CD8-positive, alpha-beta memory T cell (primary cell): Measurements from ENCODE around the gene ST7. TPM values are rescaled to one million over a fixed set of nuclear protein-coding genes. Genes with fewer than 3 reads are reported as not detected.
"Not testable (repeated sequence)": the region's sequence is repeated elsewhere in the genome, so short reads cannot be mapped to it uniquely, and the experiment has no call there.

ENCODE experiments used
- CTCF ChIA-PET: fragments of 350-600 bp; sonication (Branson Sonifier 250); formaldehyde crosslinking; loops from one replicate; lab custom pipeline; 2021; ENCODE audit warnings: antibody characterized with exemption; lab: Charles Lee
- POLR2A ChIA-PET: fragments of 350-600 bp; sonication (Branson Sonifier 250); formaldehyde crosslinking; loops from one replicate; lab custom pipeline; 2021; ENCODE audit warnings: antibody characterized with exemption; lab: Charles Lee
- DNase-seq, 5 donors: peaks; one replicate each; pipeline versions ENCODE4 v3.0.0 to v3.0.0-alpha.2; 2020 to 2022; ENCODE audit warnings: mixed read lengths in 1 of 5
- H3K27ac ChIP-seq: one replicate; pipeline ENCODE4 v1.7.0; 2013; ENCODE audit warnings: low read depth, mild to moderate bottlenecking, low read length, moderate library complexity
- H3K27me3 ChIP-seq: 2 replicates; pipeline ENCODE4 v1.7.0; 2013; ENCODE audit warnings: low read length, mild to moderate bottlenecking; ENCODE audit not compliant: insufficient read depth, poor library complexity, severe bottlenecking
- H3K36me3 ChIP-seq: 2 replicates; pipeline ENCODE4 v1.7.0; 2013; ENCODE audit warnings: mild to moderate bottlenecking, low read length, moderate library complexity; ENCODE audit not compliant: insufficient read depth
- H3K4me1 ChIP-seq: 2 replicates; pipeline ENCODE4 v1.7.0; 2013; ENCODE audit warnings: mild to moderate bottlenecking, low read length, moderate library complexity; ENCODE audit not compliant: insufficient read depth
- H3K4me3 ChIP-seq: 2 replicates; pipeline ENCODE4 v1.7.0; 2013; ENCODE audit warnings: mild to moderate bottlenecking, low read length
- H3K9me3 ChIP-seq: 2 replicates; pipeline ENCODE4 v1.7.0; 2013; ENCODE audit warnings: mild to moderate bottlenecking, low read length
- H3K27ac Mint-ChIP-seq, 8 donors: one replicate each; pipeline ENCODE4 v1.8.0; 2020 to 2021; ENCODE audit warnings: mixed read lengths in 8 of 8, mild to moderate bottlenecking in 6 of 8, inconsistent platforms in 3 of 8, moderate library complexity in 3 of 8
- H3K27me3 Mint-ChIP-seq, 2 donors: one replicate each; pipeline ENCODE4 v1.8.0; 2020 to 2021; ENCODE audit warnings: mixed read lengths in 2 of 2, mild to moderate bottlenecking in 1 of 2, moderate library complexity in 1 of 2
- H3K36me3 Mint-ChIP-seq, 3 donors: one replicate each; pipeline ENCODE4 v1.8.0; 2020 to 2021; ENCODE audit warnings: mixed read lengths in 3 of 3, inconsistent platforms in 1 of 3, mild to moderate bottlenecking in 1 of 3
- H3K4me1 Mint-ChIP-seq, 3 donors: one replicate each; pipeline ENCODE4 v1.8.0; 2020 to 2021; ENCODE audit warnings: mixed read lengths in 3 of 3, inconsistent platforms in 1 of 3, mild to moderate bottlenecking in 1 of 3
- H3K4me3 Mint-ChIP-seq, 7 donors: one replicate each; pipeline ENCODE4 v1.8.0; 2020 to 2021; ENCODE audit warnings: mixed read lengths in 7 of 7, mild to moderate bottlenecking in 6 of 7, moderate library complexity in 4 of 7, inconsistent platforms in 2 of 7
- H3K9me3 Mint-ChIP-seq, 5 donors: one replicate each; pipeline ENCODE4 v1.8.0; 2020 to 2022; ENCODE audit warnings: mixed read lengths in 5 of 5, mild to moderate bottlenecking in 3 of 5, moderate library complexity in 2 of 5, inconsistent platforms in 1 of 5
- polyA plus RNA-seq: library from polyadenylated mRNA; unstranded; fragments of 300-500 nt; fragmentation: Illumina TruSeq; gene quantifications from one replicate; pipeline ENCODE4 v1.2.3, GENCODE V29; 2021
- total RNA-seq, 2 experiments: library from RNA; stranded (reverse); gene quantifications; one replicate each; pipeline ENCODE4 v1.2.3, GENCODE V29; 2021

ST7 gene
- total and polyA plus RNA-seq, 3 experiments from 2014 or later: 7.9 to 14.2 (median 12.7) TPM

GRCh38 chr7:116971869-116972268 lies 18.6 kb downstream of the ST7 start:
- no peaks in the 10 kb centered on the region for H3K4me1 ChIP-seq
- no peaks in the 10 kb centered on the region for H3K9me3 ChIP-seq
- ChIA-PET CTCF (interaction anchor here (1.0 kb wide), 1 partner anchor 41 kb away, joined by 3 read pairs; no protein-coding TSS in a partner anchor), POLR2A (no interaction called here)
- H3K27me3 ChIP-seq: no peaks in the 10 kb centered on the region
- Mint-ChIP-seq H3K36me3 (no peaks in the 10 kb centered on the region), H3K9me3 (no peaks in the 10 kb centered on the region), H3K4me3 (no peak overlapping the region), H3K4me1 (peaks cover 0 to 4% (median 2%) of the 10 kb centered on the region in 3 donors), H3K27me3 (peaks cover 0 to 6% of the 10 kb centered on the region in 2 donors), H3K27ac (no peak overlapping the region)
- peak overlapping the region; percentile 29 for H3K27ac ChIP-seq
- no peak overlapping the region for H3K4me3 ChIP-seq
- no peaks in the 10 kb centered on the region for H3K36me3 ChIP-seq
- no peak for DNase-seq

GRCh38 chr7:116975024-116975423 lies 21.7 kb downstream of the ST7 start:
- POLR2A ChIA-PET, H3K4me1 Mint-ChIP-seq, CTCF ChIA-PET: not testable (repeated sequence)

GRCh38 chr7:116977172-116977571 lies 23.9 kb downstream of the ST7 start:
- CTCF ChIA-PET: no interaction called here
- POLR2A ChIA-PET: no interaction called here
- H3K36me3 Mint-ChIP-seq: peaks cover 0 to 1% (median 0%) of the 10 kb centered on the region in 3 donors
- H3K4me3 Mint-ChIP-seq: no peak overlapping the region
- H3K27ac ChIP-seq: no peak overlapping the region
- no peaks in the 10 kb centered on the region for H3K4me1 Mint-ChIP-seq
- no peaks in the 10 kb centered on the region for H3K27me3 ChIP-seq
- no peaks in the 10 kb centered on the region for H3K4me1 ChIP-seq
- no peak overlapping the region for H3K4me3 ChIP-seq
- H3K36me3 ChIP-seq: no peaks in the 10 kb centered on the region
- no peaks in the 10 kb centered on the region for H3K27me3 Mint-ChIP-seq
- H3K9me3 ChIP-seq: no peaks in the 10 kb centered on the region
- no peak overlapping the region for H3K27ac Mint-ChIP-seq
- DNase-seq: no peak
- H3K9me3 Mint-ChIP-seq: no peaks in the 10 kb centered on the region

More at GRCh38 chr7:116975024-116975423, 21.7 kb downstream of the ST7 start:
- not testable (repeated sequence) for H3K36me3 ChIP-seq, H3K27ac Mint-ChIP-seq, H3K9me3 Mint-ChIP-seq, H3K27me3 Mint-ChIP-seq, H3K27ac ChIP-seq, H3K9me3 ChIP-seq, DNase-seq, H3K4me3 Mint-ChIP-seq, H3K27me3 ChIP-seq, H3K4me1 ChIP-seq, H3K4me3 ChIP-seq, H3K36me3 Mint-ChIP-seq

GRCh38 chr7:116978006-116978405 lies 24.7 kb downstream of the ST7 start:
- CTCF ChIA-PET: interaction anchor here (2.3 kb wide), 1 partner anchor 10 kb away, joined by 7 read pairs; no protein-coding TSS in a partner anchor
- Mint-ChIP-seq H3K27me3 (no peaks in the 10 kb centered on the region), H3K27ac (no peak overlapping the region), H3K4me3 (no peak overlapping the region), H3K4me1 (no peaks in the 10 kb centered on the region), H3K9me3 (no peaks in the 10 kb centered on the region), H3K36me3 (peaks cover 0 to 1% (median 0%) of the 10 kb centered on the region in 3 donors)
- no peak for DNase-seq
- Histone ChIP-seq H3K4me1 (no peaks in the 10 kb centered on the region), H3K9me3 (no peaks in the 10 kb centered on the region), H3K27ac (no peak overlapping the region), H3K4me3 (no peak overlapping the region), H3K36me3 (no peaks in the 10 kb centered on the region), H3K27me3 (no peaks in the 10 kb centered on the region)
- POLR2A ChIA-PET: no interaction called here

GRCh38 chr7:116979430-116979829 lies 26.1 kb downstream of the ST7 start:
- Mint-ChIP-seq H3K27ac (no peak overlapping the region), H3K36me3 (peaks cover 0 to 1% (median 0%) of the 10 kb centered on the region in 3 donors), H3K4me1 (no peaks in the 10 kb centered on the region), H3K9me3 (no peaks in the 10 kb centered on the region), H3K27me3 (no peaks in the 10 kb centered on the region), H3K4me3 (no peak overlapping the region)
- Histone ChIP-seq H3K27ac (no peak overlapping the region), H3K9me3 (no peaks in the 10 kb centered on the region), H3K4me1 (no peaks in the 10 kb centered on the region), H3K4me3 (no peak overlapping the region), H3K36me3 (no peaks in the 10 kb centered on the region), H3K27me3 (no peaks in the 10 kb centered on the region)
- POLR2A ChIA-PET: no interaction called here
- no peak for DNase-seq
- CTCF ChIA-PET: interaction anchor here (2.3 kb wide), 1 partner anchor 9 kb away, joined by 7 read pairs; no protein-coding TSS in a partner anchor

GRCh38 chr7:116980354-116980753 lies 27.1 kb downstream of the ST7 start:
- H3K9me3 Mint-ChIP-seq: no peaks in the 10 kb centered on the region
- no peak overlapping the region for H3K4me3 Mint-ChIP-seq
- peaks cover 0 to 1% (median 0%) of the 10 kb centered on the region in 3 donors for H3K36me3 Mint-ChIP-seq
- Histone ChIP-seq H3K36me3 (no peaks in the 10 kb centered on the region), H3K4me1 (no peaks in the 10 kb centered on the region), H3K4me3 (no peak overlapping the region), H3K27me3 (no peaks in the 10 kb centered on the region), H3K9me3 (no peaks in the 10 kb centered on the region), H3K27ac (no peak overlapping the region)
- H3K27me3 Mint-ChIP-seq: no peaks in the 10 kb centered on the region
- DNase-seq: no peak
- H3K4me1 Mint-ChIP-seq: no peaks in the 10 kb centered on the region
- CTCF ChIA-PET: interaction anchor here (1.5 kb wide), 1 partner anchor 50 kb away, joined by 3 read pairs; no protein-coding TSS in a partner anchor
- POLR2A ChIA-PET: no interaction called here
- no peak overlapping the region for H3K27ac Mint-ChIP-seq

- no peak overlapping the region for H3K27ac ChIP-seq
- H3K9me3 Mint-ChIP-seq: no peaks in the 10 kb centered on the region
These were observed 28.6 kb downstream of the ST7 start for GRCh38 chr7:116981939-116982338.

GRCh38 chr7:116984511-116984910 lies 31.2 kb downstream of the ST7 start:
- no peaks in the 10 kb centered on the region for H3K4me1 Mint-ChIP-seq
- Histone ChIP-seq H3K27me3 (no peaks in the 10 kb centered on the region), H3K4me1 (peaks cover 3% of the 10 kb centered on the region), H3K9me3 (no peaks in the 10 kb centered on the region), H3K4me3 (no peak overlapping the region), H3K27ac (no peak overlapping the region), H3K36me3 (no peaks in the 10 kb centered on the region)
- DNase-seq: no peak
- POLR2A ChIA-PET: no interaction called here
- H3K27me3 Mint-ChIP-seq: no peaks in the 10 kb centered on the region
- no peak overlapping the region for H3K4me3 Mint-ChIP-seq
- no peaks in the 10 kb centered on the region for H3K9me3 Mint-ChIP-seq
- CTCF ChIA-PET: interaction anchor here (1.0 to 5.5 kb wide), 6 partner anchors 31 to 142 kb away, joined by 3 to 52 read pairs (median 4); partner anchors contain the start of gene ST7
- H3K27ac Mint-ChIP-seq: no peak overlapping the region
- H3K36me3 Mint-ChIP-seq: no peaks in the 10 kb centered on the region

More at GRCh38 chr7:116981939-116982338, 28.6 kb downstream of the ST7 start:
- DNase-seq: no peak
- Histone ChIP-seq H3K36me3 (no peaks in the 10 kb centered on the region), H3K9me3 (no peaks in the 10 kb centered on the region), H3K27me3 (no peaks in the 10 kb centered on the region), H3K4me1 (no peaks in the 10 kb centered on the region), H3K4me3 (no peak overlapping the region)
- Mint-ChIP-seq H3K27me3 (no peaks in the 10 kb centered on the region), H3K4me3 (no peak overlapping the region), H3K36me3 (peaks cover 0 to 1% (median 0%) of the 10 kb centered on the region in 3 donors), H3K4me1 (no peaks in the 10 kb centered on the region), H3K27ac (no peak overlapping the region)
- ChIA-PET POLR2A (no interaction called here), CTCF (interaction anchor here (0.9 kb wide), 1 partner anchor 146 kb away, joined by 4 read pairs; no protein-coding TSS in a partner anchor)
